Fibroblast of lung (primary cell): ENCODE measurements around the gene WNK3. TPM values are rescaled to one million over a fixed set of nuclear protein-coding genes. Genes with fewer than 3 reads are reported as not detected.
A peak's percentile ranks its signal among the peaks of the same experiment; 100 is the strongest.

Experiments
- DNase-seq, 2 donors: peaks; one replicate each; pipeline versions ENCODE4 v3.0.0 to v3.0.0-alpha.2; 2010; ENCODE audit warnings: low read depth in 2 of 2
- H2AFZ ChIP-seq: 2 replicates; pipeline ENCODE4 v1.5.1; 2012; ENCODE audit warnings: low read length, control low read depth, inconsistent platforms
- H3K27ac ChIP-seq: 2 replicates; pipeline ENCODE4 v1.5.1; 2011; ENCODE audit warnings: low read length, control low read depth; ENCODE audit not compliant: insufficient read depth
- H3K27me3 ChIP-seq: 2 replicates; pipeline ENCODE4 v1.5.1; 2011; ENCODE audit warnings: mild to moderate bottlenecking, low read length; ENCODE audit not compliant: control insufficient read depth, insufficient read depth
- H3K36me3 ChIP-seq: 2 replicates; pipeline ENCODE4 v1.5.1; 2011; ENCODE audit warnings: low read length; ENCODE audit not compliant: control insufficient read depth, insufficient read depth
- H3K4me1 ChIP-seq: 2 replicates; pipeline ENCODE4 v1.5.1; 2011; ENCODE audit warnings: low read length; ENCODE audit not compliant: control insufficient read depth, insufficient read depth; ENCODE audit errors: extremely low read depth
- H3K4me2 ChIP-seq: 2 replicates; pipeline ENCODE4 v1.5.1; 2011; ENCODE audit warnings: low read length, control low read depth; ENCODE audit not compliant: insufficient read depth; ENCODE audit errors: extremely low read depth
- H3K4me3 ChIP-seq, 4 experiments: fragments of 200-600 bp in 1 of 4; sonication (generic) in 1 of 4; replicated peaks in 1 of 4; 2 replicates each; pipeline ENCODE4 v1.5.1; 2011 to 2016; ENCODE audit warnings: low read length in 4 of 4, low read depth in 3 of 4, mild to moderate bottlenecking in 3 of 4, control low read depth in 2 of 4, inconsistent platforms in 1 of 4, mixed read lengths in 1 of 4; ENCODE audit not compliant: insufficient read depth in 1 of 4; ENCODE audit errors: control extremely low read depth in 1 of 4
- H3K79me2 ChIP-seq: 2 replicates; pipeline ENCODE4 v1.5.1; 2012; ENCODE audit warnings: mild to moderate bottlenecking, low read length, inconsistent platforms; ENCODE audit not compliant: control insufficient read depth, insufficient read depth
- H3K9ac ChIP-seq: 2 replicates; pipeline ENCODE4 v1.5.1; 2011; ENCODE audit warnings: mild to moderate bottlenecking, low read length, control low read depth; ENCODE audit not compliant: insufficient read depth
- H3K9me3 ChIP-seq: 2 replicates; pipeline ENCODE4 v1.5.1; 2012; ENCODE audit warnings: low read depth, low read length; ENCODE audit not compliant: control insufficient read depth, insufficient read depth
- H4K20me1 ChIP-seq: 2 replicates; pipeline ENCODE4 v1.5.1; 2011; ENCODE audit warnings: low read length; ENCODE audit not compliant: control insufficient read depth, insufficient read depth; ENCODE audit errors: extremely low read depth
- EZH2 ChIP-seq: IDR thresholded peaks from 2 replicates; pipeline ENCODE4 v1.5.1; 2012; ENCODE audit warnings: low read length, control low read depth, mild to moderate bottlenecking; ENCODE audit errors: missing control alignments
- polyA minus RNA-seq: library from RNA; depleted of rRNA, polyadenylated mRNA; stranded (reverse); fragments of >200 nt; gene quantifications from 2 replicates; pipeline ENCODE4 v1.2.3, GENCODE V29; 2011; ENCODE audit warnings: low replicate concordance
- polyA plus RNA-seq, 2 donors: library from polyadenylated mRNA; depleted of rRNA in 1 of 2; stranded (reverse) in 1 of 2; unstranded in 1 of 2; fragments of >200 nt; gene quantifications; 2 replicates each; pipeline ENCODE4 v1.2.1, GENCODE V29; 2011 to 2012; ENCODE audit warnings: missing spikeins in 1 of 2
- total RNA-seq: library from RNA; depleted of rRNA; stranded (reverse); fragments of >200 nt; gene quantifications from 2 replicates; pipeline ENCODE4 v1.2.1, GENCODE V29; 2014
- TF ChIP-seq, protein P1 (sequence below), 2 donors: IDR thresholded peaks in 1 of 2; conservative IDR thresholded peaks in 1 of 2; 1 replicate in 1 of 2; 2 replicates in 1 of 2; pipeline ENCODE4 v1.5.1; 2011 to 2012; ENCODE audit warnings: low read length in 2 of 2, control low read depth in 1 of 2, inconsistent platforms in 1 of 2, low read depth in 1 of 2, mild to moderate bottlenecking in 1 of 2

WNK3 gene
- total RNA-seq (0.17 and 0.51 TPM in 2 replicates), polyA plus RNA-seq (0.14 and 0.24 TPM in 2 replicates), polyA minus RNA-seq (1.2 TPM in 1 of 2 replicates, not detected in the other)
- polyA plus RNA-seq (2012) = 0.03 and 0.12 TPM in 2 replicates

GRCh38 chrX:54357414-54358377 is at the start of gene WNK3:
Gene WNK3 (minus strand): TSS chrX:54358046.
- peak; percentile 77 to 78 for DNase-seq
- Histone ChIP-seq H3K27ac (no peak within 1 kb of the TSS), H3K4me2 (peak within 1 kb of the TSS; percentile 68)

GRCh38 chrX:54407266-54407665 is 49.4 kb upstream of the WNK3 start:
- no peaks in the 10 kb centered on the region for H3K27me3 ChIP-seq
- H3K27ac ChIP-seq = no peak overlapping the region
- no peaks in the 10 kb centered on the region for H3K4me1 ChIP-seq
- H2AFZ ChIP-seq = no peak overlapping the region
- H3K9me3 ChIP-seq = no peaks in the 10 kb centered on the region
- no peak overlapping the region for H3K4me2 ChIP-seq
- TF ChIP-seq, protein P1, sequence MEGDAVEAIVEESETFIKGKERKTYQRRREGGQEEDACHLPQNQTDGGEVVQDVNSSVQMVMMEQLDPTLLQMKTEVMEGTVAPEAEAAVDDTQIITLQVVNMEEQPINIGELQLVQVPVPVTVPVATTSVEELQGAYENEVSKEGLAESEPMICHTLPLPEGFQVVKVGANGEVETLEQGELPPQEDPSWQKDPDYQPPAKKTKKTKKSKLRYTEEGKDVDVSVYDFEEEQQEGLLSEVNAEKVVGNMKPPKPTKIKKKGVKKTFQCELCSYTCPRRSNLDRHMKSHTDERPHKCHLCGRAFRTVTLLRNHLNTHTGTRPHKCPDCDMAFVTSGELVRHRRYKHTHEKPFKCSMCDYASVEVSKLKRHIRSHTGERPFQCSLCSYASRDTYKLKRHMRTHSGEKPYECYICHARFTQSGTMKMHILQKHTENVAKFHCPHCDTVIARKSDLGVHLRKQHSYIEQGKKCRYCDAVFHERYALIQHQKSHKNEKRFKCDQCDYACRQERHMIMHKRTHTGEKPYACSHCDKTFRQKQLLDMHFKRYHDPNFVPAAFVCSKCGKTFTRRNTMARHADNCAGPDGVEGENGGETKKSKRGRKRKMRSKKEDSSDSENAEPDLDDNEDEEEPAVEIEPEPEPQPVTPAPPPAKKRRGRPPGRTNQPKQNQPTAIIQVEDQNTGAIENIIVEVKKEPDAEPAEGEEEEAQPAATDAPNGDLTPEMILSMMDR (conservative IDR thresholded peaks at IDR 0.05 in 1 of 2, IDR thresholded peaks at IDR 0.05 in 1 of 2; ENCODE audit: low read depth in 1 of 2, low read length in 2 of 2) = no peak
- TF ChIP-seq EZH2 = no peak
- no peak for DNase-seq
- H3K4me3 ChIP-seq = no peak overlapping the region
- H3K9ac ChIP-seq = no peak overlapping the region
- no peaks in the 10 kb centered on the region for H4K20me1 ChIP-seq
- H3K36me3 ChIP-seq = no peaks in the 10 kb centered on the region
- H3K79me2 ChIP-seq = no peaks in the 10 kb centered on the region

More at GRCh38 chrX:54357414-54358377, at the start of gene WNK3:
- H4K20me1 ChIP-seq = no peaks in the 10 kb centered on the region
- no peaks in the 10 kb centered on the region for H3K4me1 ChIP-seq
- H3K36me3 ChIP-seq = no peaks in the 10 kb centered on the region
- TF ChIP-seq EZH2 = no peak
- TF ChIP-seq, protein P1 (conservative IDR thresholded peaks at IDR 0.05 in 1 of 2, IDR thresholded peaks at IDR 0.05 in 1 of 2; ENCODE audit: low read depth in 1 of 2, low read length in 2 of 2) = no peak
- H3K27me3 ChIP-seq = peaks cover 2% of the 10 kb centered on the region
- H3K9ac ChIP-seq = no peak within 1 kb of the TSS
- H3K79me2 ChIP-seq = no peaks in the 10 kb centered on the region
- H3K4me3 ChIP-seq = peak within 1 kb of the TSS; percentile 19 to 59 (median 41)
- peak within 1 kb of the TSS; percentile 29 for H2AFZ ChIP-seq
- H3K9me3 ChIP-seq = no peaks in the 10 kb centered on the region

DNA sequence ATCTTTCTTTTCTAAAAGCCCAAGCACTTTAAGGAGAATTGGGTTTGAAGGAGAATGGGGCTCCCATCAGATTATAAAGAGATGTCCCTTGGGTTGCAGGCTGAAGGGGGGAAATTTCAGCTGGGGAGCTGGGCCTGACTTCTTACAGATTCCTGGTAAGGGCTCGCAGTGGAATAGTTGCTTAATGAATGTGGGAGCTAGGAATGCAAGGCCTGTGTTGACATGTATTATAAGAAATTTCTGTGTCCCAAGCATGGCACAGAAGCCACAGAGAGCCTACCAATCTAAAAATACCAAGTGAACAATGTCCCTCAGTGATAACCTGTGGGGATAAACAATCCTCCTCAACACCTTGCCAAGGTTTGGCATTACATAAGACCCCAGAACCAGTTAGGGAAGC is 39.3 kb upstream of the WNK3 start:
- H3K9ac ChIP-seq = no peak overlapping the region

More for the DNA sequence above, 39.3 kb upstream of the WNK3 start:
- Histone ChIP-seq H3K4me2 (no peak overlapping the region), H3K27ac (no peak overlapping the region), H3K9me3 (no peaks in the 10 kb centered on the region), H3K79me2 (no peaks in the 10 kb centered on the region), H3K27me3 (no peaks in the 10 kb centered on the region), H3K4me1 (no peaks in the 10 kb centered on the region), H3K4me3 (no peak overlapping the region), H4K20me1 (no peaks in the 10 kb centered on the region), H3K36me3 (no peaks in the 10 kb centered on the region), H2AFZ (no peak overlapping the region)
- TF ChIP-seq, protein P1 (conservative IDR thresholded peaks at IDR 0.05 in 1 of 2, IDR thresholded peaks at IDR 0.05 in 1 of 2; ENCODE audit: low read depth in 1 of 2, low read length in 2 of 2) = no peak
- TF ChIP-seq EZH2 = no peak
- peak in 1 of 2 donors; percentile 12 for DNase-seq
